H1 (cell line): ENCODE data around the gene CMSS1. TPM values are rescaled to one million over a fixed set of nuclear protein-coding genes. Genes with fewer than 3 reads are reported as not detected.

Experiments
- CHD7 ChIP-seq: fragments of 300-600 bp; sonication (generic); IDR thresholded peaks from 2 replicates; pipeline ENCODE4 v1.7.1; 2012; ENCODE audit warnings: low read length, moderate library complexity, mild to moderate bottlenecking, inconsistent platforms; ENCODE audit not compliant: insufficient replicate concordance
- polyA plus RNA-seq, 7 experiments: library from polyadenylated mRNA; depleted of rRNA in 3 of 7; stranded (reverse) in 5 of 7; unstranded in 2 of 7; fragments of >200 nt in 5 of 7; fragments of 200-250 nt in 2 of 7; gene quantifications; 1 replicate in 5 of 7; 2 replicates in 1 of 7; 4 replicates in 1 of 7; pipeline versions ENCODE4 v1.2.1 to v1.2.3, GENCODE V29; 2011 to 2013; ENCODE audit warnings: missing spikeins in 2 of 7, mixed read lengths in 2 of 7
- total RNA-seq: library from RNA; stranded (reverse); fragmentation: NEBNext Ultra II Directional; extraction: Animal tissue kit (Norgen Biotek cat#: 25700); gene quantifications from 2 replicates; pipeline ENCODE4 v1.2.1, GENCODE V29; 2021

CMSS1 gene
- total and polyA plus RNA-seq, 2 of the 8 experiments (the other 6 are each of a cell fraction or from before 2014, with no cell fraction given): 15.2 to 75.1 TPM

- no peak for TF ChIP-seq CHD7
Observed at GRCh38 chr3:99934975-99935797, 117.5 kb downstream of the CMSS1 start (continued).
